Neural cell (in vitro differentiated cells): ENCODE measurements around the gene RNF128. TPM values are rescaled to one million over a fixed set of nuclear protein-coding genes. Genes with fewer than 3 reads are reported as not detected.

Source experiments
- H2AFZ ChIP-seq: fragments of 200-600, 300-800 bp; sonication (generic), shearing (Covaris generic); 2 replicates; pipeline ENCODE4 v1.6.0; 2014; ENCODE audit warnings: low read depth, mild to moderate bottlenecking, antibody characterized with exemption, low read length, moderate library complexity
- H3F3A ChIP-seq: fragments of 200-600 bp; shearing (Covaris generic); 2 replicates; pipeline ENCODE4 v1.6.1; 2016; ENCODE audit warnings: mild to moderate bottlenecking, moderate library complexity, mixed read lengths, antibody characterized with exemption, low read length; ENCODE audit not compliant: insufficient read depth, poor library complexity, severe bottlenecking
- H3K27ac ChIP-seq: fragments of 200-600, 300-800 bp; sonication (generic), shearing (Covaris generic); 2 replicates; pipeline ENCODE4 v1.5.1; 2014; ENCODE audit warnings: mild to moderate bottlenecking, low read length, moderate library complexity
- H3K27me3 ChIP-seq: fragments of 300-800, 200-600 bp; sonication (generic), shearing (Covaris generic); 2 replicates; pipeline ENCODE4 v1.6.0; 2014; ENCODE audit warnings: mild to moderate bottlenecking, low read depth, low read length, moderate library complexity; ENCODE audit not compliant: insufficient read depth
- H3K36me3 ChIP-seq: fragments of 300-800, 200-600 bp; sonication (generic), shearing (Covaris generic); 2 replicates; pipeline ENCODE4 v1.5.1; 2014; ENCODE audit warnings: mild to moderate bottlenecking, antibody characterized with exemption, low read length, moderate library complexity; ENCODE audit not compliant: insufficient read depth
- H3K4me2 ChIP-seq: fragments of 300-800, 200-600 bp; sonication (generic), shearing (Covaris generic); 2 replicates; pipeline ENCODE4 v1.6.0; 2014; ENCODE audit warnings: mild to moderate bottlenecking, low read length
- H3K4me3 ChIP-seq: fragments of 300-800, 200-600 bp; sonication (generic), shearing (Covaris generic); 2 replicates; pipeline ENCODE4 v1.5.1; 2014; ENCODE audit warnings: mild to moderate bottlenecking, low read length, moderate library complexity
- H3K79me2 ChIP-seq: fragments of 200-600 bp; shearing (Covaris generic); replicated peaks from 2 replicates; pipeline ENCODE4 v1.6.0; 2014; ENCODE audit warnings: mild to moderate bottlenecking, low read length, moderate library complexity; ENCODE audit not compliant: insufficient read depth
- H3K9ac ChIP-seq: fragments of 300-800, 200-600 bp; sonication (generic), shearing (Covaris generic); 2 replicates; pipeline ENCODE4 v1.6.1; 2016; ENCODE audit warnings: mild to moderate bottlenecking, low read length, mixed read lengths
- H3K9me2 ChIP-seq: fragments of 200-600 bp; shearing (Covaris generic); 2 replicates; pipeline ENCODE4 v1.6.1; 2016; ENCODE audit warnings: mild to moderate bottlenecking, low read length, mixed read lengths; ENCODE audit not compliant: insufficient read depth
- H3K9me3 ChIP-seq: fragments of 200-600, 300-800 bp; sonication (generic), shearing (Covaris generic); 2 replicates; pipeline ENCODE4 v1.6.1; 2016; ENCODE audit warnings: mild to moderate bottlenecking, mixed run types, low read length, moderate library complexity, mixed read lengths
- H4K20me1 ChIP-seq: fragments of 200-600 bp; shearing (Covaris generic); 2 replicates; pipeline ENCODE4 v1.6.1; 2016; ENCODE audit warnings: mild to moderate bottlenecking, mixed run types; ENCODE audit not compliant: insufficient read depth
- CTCF ChIP-seq: fragments of 450-650 bp; IDR thresholded peaks from 2 replicates; pipeline ENCODE4 v1.5.1; 2014; ENCODE audit warnings: antibody characterized with exemption, mild to moderate bottlenecking, moderate library complexity; ENCODE audit not compliant: poor library complexity, severe bottlenecking
- EP300 ChIP-seq: fragments of 450-650 bp; conservative IDR thresholded peaks from 2 replicates; pipeline ENCODE4 v1.6.1; 2014; ENCODE audit warnings: antibody characterized with exemption, mild to moderate bottlenecking, moderate library complexity; ENCODE audit not compliant: poor library complexity, severe bottlenecking
- EZH2 ChIP-seq: fragments of 200-600, 300-800 bp; shearing (Covaris generic), sonication (generic); IDR thresholded peaks from 2 replicates; pipeline ENCODE4 v1.6.1; 2014; ENCODE audit warnings: antibody characterized with exemption, low read length, borderline replicate concordance, mild to moderate bottlenecking; ENCODE audit not compliant: insufficient read depth, poor library complexity, severe bottlenecking
- MXI1 ChIP-seq: fragments of 450-650 bp; conservative IDR thresholded peaks from 2 replicates; pipeline ENCODE4 v1.6.1; 2014; ENCODE audit warnings: antibody characterized with exemption, mild to moderate bottlenecking; ENCODE audit not compliant: poor library complexity, severe bottlenecking
- POLR2AphosphoS5 ChIP-seq: IDR thresholded peaks from 2 replicates; pipeline ENCODE4 v1.6.1; 2012
- RAD21 ChIP-seq: fragments of 450-650 bp; conservative IDR thresholded peaks from 2 replicates; pipeline ENCODE4 v1.6.1; 2014; ENCODE audit warnings: antibody characterized with exemption, mild to moderate bottlenecking, moderate library complexity
- SMC3 ChIP-seq: fragments of 450-650 bp; conservative IDR thresholded peaks from 2 replicates; pipeline ENCODE4 v1.6.1; 2014; ENCODE audit warnings: antibody characterized with exemption, mild to moderate bottlenecking, moderate library complexity; ENCODE audit not compliant: poor library complexity
- TAF1 ChIP-seq: IDR thresholded peaks from 2 replicates; pipeline ENCODE4 v1.6.1; 2012; ENCODE audit warnings: low read depth
- polyA plus RNA-seq: library from polyadenylated mRNA; depleted of rRNA; stranded (reverse); fragments of >200 nt; gene quantifications from 2 replicates; pipeline ENCODE4 v1.2.3, GENCODE V29; 2014
- TF ChIP-seq, protein P1 (sequence below): IDR thresholded peaks from 2 replicates; pipeline ENCODE4 v1.6.1; 2012; ENCODE audit warnings: borderline replicate concordance

The RNF128 gene
- polyA plus RNA-seq, 1 donor from 2014 or later: 0.72 TPM

DNA sequence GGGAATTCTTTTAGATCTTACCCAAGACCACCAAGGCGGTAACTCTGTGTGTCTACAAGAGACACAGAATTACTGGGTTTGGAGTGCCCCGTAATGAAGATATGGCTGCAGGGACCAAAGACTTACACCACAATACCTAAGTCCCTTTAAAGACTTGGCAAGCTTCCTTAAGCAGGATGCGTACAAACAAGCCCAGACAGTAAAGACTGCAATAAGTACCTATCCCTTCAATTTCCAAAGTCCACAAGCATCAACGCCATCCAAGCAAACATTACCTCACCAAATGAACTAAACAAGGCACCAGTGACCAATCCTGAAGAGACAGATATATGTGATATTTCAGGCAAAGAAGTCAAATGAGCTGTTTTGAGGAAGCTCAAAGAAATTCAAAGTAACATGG lies 42.3 kb upstream of the RNF128 start:
- Histone ChIP-seq H3K4me3 (no peak overlapping the region), H3K9ac (no peak overlapping the region), H2AFZ (no peak overlapping the region), H3K9me3 (no peaks in the 10 kb centered on the region), H3F3A (no peaks in the 10 kb centered on the region), H3K79me2 (no peaks in the 10 kb centered on the region), H3K4me2 (no peak overlapping the region), H3K36me3 (no peaks in the 10 kb centered on the region), H3K9me2 (no peaks in the 10 kb centered on the region), H3K27me3 (no peaks in the 10 kb centered on the region), H4K20me1 (no peaks in the 10 kb centered on the region), H3K27ac (no peak overlapping the region)
- TF ChIP-seq EZH2 (no peak), POLR2AphosphoS5 (no peak), MXI1 (no peak), EP300 (no peak)
- TF ChIP-seq, protein P1, sequence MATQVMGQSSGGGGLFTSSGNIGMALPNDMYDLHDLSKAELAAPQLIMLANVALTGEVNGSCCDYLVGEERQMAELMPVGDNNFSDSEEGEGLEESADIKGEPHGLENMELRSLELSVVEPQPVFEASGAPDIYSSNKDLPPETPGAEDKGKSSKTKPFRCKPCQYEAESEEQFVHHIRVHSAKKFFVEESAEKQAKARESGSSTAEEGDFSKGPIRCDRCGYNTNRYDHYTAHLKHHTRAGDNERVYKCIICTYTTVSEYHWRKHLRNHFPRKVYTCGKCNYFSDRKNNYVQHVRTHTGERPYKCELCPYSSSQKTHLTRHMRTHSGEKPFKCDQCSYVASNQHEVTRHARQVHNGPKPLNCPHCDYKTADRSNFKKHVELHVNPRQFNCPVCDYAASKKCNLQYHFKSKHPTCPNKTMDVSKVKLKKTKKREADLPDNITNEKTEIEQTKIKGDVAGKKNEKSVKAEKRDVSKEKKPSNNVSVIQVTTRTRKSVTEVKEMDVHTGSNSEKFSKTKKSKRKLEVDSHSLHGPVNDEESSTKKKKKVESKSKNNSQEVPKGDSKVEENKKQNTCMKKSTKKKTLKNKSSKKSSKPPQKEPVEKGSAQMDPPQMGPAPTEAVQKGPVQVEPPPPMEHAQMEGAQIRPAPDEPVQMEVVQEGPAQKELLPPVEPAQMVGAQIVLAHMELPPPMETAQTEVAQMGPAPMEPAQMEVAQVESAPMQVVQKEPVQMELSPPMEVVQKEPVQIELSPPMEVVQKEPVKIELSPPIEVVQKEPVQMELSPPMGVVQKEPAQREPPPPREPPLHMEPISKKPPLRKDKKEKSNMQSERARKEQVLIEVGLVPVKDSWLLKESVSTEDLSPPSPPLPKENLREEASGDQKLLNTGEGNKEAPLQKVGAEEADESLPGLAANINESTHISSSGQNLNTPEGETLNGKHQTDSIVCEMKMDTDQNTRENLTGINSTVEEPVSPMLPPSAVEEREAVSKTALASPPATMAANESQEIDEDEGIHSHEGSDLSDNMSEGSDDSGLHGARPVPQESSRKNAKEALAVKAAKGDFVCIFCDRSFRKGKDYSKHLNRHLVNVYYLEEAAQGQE: no peak

- Histone ChIP-seq H4K20me1 (no peaks in the 10 kb centered on the region), H3K9me2 (no peaks in the 10 kb centered on the region), H3K27me3 (no peaks in the 10 kb centered on the region), H3K27ac (no peak overlapping the region), H3K9me3 (no peaks in the 10 kb centered on the region), H3K36me3 (no peaks in the 10 kb centered on the region), H3K9ac (no peak overlapping the region), H2AFZ (no peak overlapping the region), H3K4me3 (no peak overlapping the region), H3K4me2 (no peak overlapping the region), H3K79me2 (no peaks in the 10 kb centered on the region), H3F3A (no peaks in the 10 kb centered on the region)
- TF ChIP-seq EZH2 (no peak), SMC3 (no peak), EP300 (no peak), RAD21 (no peak), CTCF (no peak), POLR2AphosphoS5 (no peak), MXI1 (no peak), TAF1 (no peak)
- TF ChIP-seq, protein P1: no peak
These were observed 34.0 kb upstream of the RNF128 start for GRCh38 chrX:106692425-106693065.
